NCI-H2227 treated with DMSO at 0.1 percent for 48 hours (cell line): ENCODE measurements around the gene NHSL1.
A peak's percentile ranks its signal among the peaks of the same experiment; 100 is the strongest.

Source experiments
- DNase-seq: peaks from one replicate; lab custom pipeline; 2025; lab: John Stamatoyannopoulos, UW

The NHSL1 gene

GRCh38 chr6:138499303-138500018, at the start of gene NHSL1:
TSS of gene NHSL1 (minus strand) at chr6:138499494. CDS start at chr6:138499290, 204 bp downstream.
- no peak for DNase-seq

DNA sequence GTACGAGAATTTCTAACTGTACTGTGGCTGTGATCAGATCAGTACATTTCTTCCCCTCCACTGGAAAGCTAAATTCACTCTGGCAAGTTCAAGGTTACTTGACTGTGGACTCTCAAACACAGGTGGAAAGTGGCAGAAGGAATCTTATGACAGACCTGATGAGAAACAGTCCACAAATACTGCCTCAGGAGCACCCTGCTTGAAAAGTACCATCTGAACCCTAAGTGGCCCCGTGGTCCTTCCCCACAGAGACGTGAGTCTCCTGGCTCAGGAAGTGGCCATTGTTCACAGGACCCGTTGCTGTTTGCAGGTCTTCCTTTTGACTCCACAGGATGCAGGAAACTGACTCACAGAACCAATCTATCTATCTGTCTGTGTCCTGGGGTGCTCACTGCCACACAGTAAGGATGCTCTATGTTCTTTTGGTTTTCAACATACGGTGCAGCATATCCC, 47.5 kb upstream of the NHSL1 start:
- DNase-seq, result no peak

DNA sequence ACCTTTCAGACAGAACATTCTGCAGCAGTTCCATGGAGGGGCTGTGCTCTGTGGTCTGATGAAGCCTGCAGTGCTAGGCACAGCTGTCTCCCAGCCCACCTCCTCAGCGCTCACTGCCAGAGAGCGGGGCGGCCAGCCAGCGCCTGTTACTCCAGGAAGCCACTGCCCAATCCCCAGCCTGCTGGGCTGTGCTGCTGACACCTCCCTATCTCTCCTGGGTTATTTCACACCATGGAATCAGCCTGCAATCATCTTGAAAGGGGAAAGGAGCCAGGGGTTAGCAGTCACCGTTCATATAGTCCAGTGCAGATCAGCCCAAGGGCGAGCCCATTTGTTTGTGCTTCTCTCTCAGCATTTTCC, 46.3 kb upstream of the NHSL1 start:
- DNase-seq, result peak; percentile 4

DNA sequence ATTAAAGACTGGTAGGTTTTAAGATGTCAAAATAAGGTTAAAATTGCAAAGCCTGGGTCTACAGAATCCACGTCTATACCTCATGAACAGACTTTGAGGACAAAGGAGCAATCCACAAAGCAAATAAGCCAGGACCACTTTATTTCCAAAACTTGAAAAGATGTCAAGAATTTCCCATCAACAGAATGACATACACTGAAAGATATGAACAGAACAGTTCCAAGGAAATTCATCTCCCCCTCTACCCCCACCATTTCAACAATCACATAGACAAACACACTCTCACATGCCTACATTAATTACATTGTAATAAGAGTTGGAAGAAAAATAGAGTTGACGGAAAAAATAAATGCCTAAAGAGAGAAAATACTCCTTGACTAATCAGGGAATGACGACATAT, 45.2 kb upstream of the NHSL1 start:
- no peak for DNase-seq

GRCh38 chr6:138543657-138544056, 44.4 kb upstream of the NHSL1 start:
- no peak for DNase-seq

GRCh38 chr6:138541823-138542481, 42.7 kb upstream of the NHSL1 start:
- no peak for DNase-seq

- DNase-seq, result no peak
Observed at GRCh38 chr6:138540468-138540867, 41.2 kb upstream of the NHSL1 start.

DNA sequence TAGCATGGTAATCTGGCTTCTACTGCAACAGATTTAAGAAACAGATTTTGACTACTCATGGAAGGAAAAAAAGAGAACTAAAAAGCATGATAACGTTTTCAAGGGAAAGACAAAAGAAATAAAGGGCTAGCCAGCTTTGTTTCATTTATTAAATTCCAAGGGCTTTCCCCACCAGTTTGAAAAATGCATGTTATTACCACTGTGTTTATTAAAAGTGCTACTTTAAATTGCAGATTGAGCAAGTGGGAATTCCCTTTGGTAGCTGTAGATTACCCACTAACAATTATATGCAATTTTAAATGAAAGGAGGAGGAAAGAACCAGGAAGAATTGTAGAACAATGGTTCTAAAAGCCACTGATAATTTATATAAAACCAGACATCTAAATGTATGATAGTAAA, 40.6 kb upstream of the NHSL1 start:
- DNase-seq, result no peak

DNA sequence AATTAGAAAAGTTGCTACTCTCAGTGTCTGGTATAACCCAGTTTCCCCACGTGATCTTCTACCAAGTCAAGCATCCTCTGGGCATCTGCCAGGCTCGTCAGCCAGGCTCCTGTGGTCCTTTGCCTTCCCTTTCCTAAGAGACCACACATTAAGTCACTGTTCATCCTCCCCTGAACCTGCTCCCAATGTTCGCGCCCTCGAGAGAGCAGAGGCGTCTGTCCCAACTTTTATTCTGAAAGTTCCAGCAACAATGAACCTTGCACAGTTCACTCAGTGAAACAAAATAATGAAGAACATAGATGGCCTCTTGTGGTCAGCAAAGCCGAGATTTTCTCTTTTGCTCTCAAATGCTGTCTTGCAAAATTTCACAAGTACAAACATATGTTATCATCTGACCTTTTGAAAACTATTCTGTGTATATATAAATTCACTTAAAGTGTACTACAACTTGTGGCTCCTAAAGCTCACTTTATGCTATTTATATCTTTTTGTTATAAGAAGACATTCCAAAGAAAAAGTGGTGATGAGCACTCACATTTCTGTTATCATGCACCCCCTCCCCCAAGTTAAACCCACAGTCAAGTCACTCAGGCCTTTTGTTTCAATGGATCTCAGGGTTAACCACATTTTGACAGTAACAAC, 39.2 kb upstream of the NHSL1 start:
- no peak for DNase-seq

- no peak for DNase-seq
Observed at GRCh38 chr6:138537106-138537505, 37.8 kb upstream of the NHSL1 start.

DNA sequence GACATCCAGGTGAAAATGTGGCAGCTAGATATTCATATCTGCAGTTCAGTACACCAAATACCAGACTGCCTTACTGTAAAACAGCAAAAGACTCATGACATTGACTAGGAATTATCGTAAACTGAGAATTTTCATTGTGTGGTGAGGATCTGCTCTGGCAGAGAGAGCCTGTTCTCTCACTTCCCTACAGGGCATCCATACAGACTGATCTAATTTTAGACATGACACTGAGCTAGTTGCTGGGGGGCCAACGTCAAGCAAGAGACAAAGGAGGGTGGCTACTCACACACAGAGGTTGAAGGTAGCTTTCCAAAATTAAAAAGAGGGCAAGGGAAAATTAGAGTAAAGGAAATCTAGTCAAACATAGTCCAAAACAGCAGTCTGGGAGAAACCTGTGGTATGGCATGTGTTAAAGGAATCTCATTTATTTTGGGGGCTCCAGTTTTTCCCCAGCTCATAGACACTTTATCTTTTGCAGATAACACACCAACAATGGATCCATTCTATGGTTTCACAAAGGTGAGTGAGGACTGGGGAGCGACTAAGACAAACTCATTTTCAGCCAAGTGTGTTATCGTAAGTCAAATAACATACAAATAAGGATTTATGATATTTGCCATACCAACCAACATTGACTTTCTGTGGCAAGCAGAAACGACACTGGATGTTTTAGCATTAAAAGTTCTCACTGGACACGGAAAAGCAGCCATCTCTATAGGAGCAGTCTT, 36.6 kb upstream of the NHSL1 start:
- DNase-seq, result no peak

- no peak for DNase-seq
Observed at GRCh38 chr6:138533667-138534066, 34.4 kb upstream of the NHSL1 start.

DNA sequence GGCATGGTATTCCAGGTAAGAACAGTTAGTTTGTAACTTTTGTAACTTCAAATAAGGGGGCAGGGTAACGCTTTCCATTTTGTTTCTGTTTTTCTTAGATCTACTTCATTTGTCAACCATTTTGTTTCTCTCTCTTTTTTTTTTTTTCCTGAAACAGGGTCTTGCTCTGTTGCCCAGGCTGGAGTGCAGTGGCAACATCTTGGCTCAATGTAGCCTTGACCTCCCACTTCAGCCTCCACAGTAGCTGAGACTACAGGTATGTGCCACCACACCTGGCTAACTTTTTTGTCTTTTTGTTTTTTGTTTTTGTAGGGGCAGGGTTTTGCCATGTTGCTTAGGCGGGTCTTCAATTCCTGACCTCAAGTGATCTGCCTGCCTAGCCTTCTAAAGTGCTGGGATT, 32.1 kb upstream of the NHSL1 start:
- no peak for DNase-seq

- no peak for DNase-seq
Observed at GRCh38 chr6:138529478-138529877, 30.2 kb upstream of the NHSL1 start.

DNA sequence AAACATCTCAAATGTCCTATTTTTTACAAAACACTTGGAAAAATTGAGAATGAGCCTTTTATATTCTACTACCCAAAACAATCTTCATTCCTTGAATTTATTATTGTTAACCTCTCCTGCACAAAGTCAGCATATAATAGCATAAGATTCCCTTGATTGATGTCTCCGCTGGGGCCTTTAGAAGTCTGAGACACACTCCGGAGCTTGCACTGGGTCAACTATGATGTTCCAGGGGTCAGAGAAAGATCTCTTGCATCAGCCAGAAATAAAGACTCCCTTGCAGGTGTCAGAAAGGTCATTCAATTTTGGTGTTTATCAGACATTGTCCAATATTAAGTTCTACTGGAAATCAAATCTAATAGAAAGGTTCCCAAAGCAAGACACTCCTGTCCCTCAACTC, 29.7 kb upstream of the NHSL1 start:
- no peak for DNase-seq

DNA sequence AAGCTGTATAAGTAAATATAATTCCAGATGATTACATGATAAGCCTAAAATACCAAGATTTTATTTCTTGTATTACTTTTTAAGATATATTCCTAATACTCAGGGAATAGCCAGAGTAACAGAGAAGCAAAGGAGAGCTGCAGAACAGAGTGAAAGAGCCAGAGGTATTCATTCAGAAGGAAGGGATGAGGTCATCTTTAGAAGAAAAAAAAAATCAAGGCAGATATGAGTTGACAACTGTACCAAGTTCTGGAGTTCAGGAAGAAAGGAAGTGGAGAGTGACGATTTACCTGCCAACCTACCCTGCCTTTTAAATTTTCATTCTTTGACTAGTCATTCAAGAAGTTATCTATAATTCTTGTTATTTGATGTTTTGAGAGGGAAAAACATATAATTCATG, 28.8 kb upstream of the NHSL1 start:
- no peak for DNase-seq

- DNase-seq, result no peak
Observed at GRCh38 chr6:138527411-138528088, 28.3 kb upstream of the NHSL1 start.

GRCh38 chr6:138526822-138527235, 27.5 kb upstream of the NHSL1 start:
- no peak for DNase-seq

GRCh38 chr6:138525355-138525754, 26.1 kb upstream of the NHSL1 start:
- DNase-seq, result no peak

DNA sequence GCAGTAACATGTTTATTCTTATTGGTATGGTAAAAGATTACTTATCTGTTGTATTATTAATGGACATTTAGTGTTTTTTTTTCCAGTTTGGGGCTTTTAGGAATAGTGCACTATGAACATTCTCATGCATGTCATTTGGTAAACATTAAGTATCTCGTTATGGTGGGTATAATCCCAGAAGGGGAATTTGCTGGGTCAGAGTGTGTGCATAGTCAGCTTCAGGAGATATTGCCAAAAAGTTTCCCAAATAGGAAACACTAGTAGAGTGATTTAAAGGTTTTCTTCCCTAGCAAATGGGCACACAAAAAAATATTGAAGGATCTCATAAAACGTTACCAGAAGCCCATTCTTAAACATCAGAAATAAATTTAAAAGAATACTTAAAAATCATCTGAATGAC, 25.2 kb upstream of the NHSL1 start:
- no peak for DNase-seq

- no peak for DNase-seq
Observed at GRCh38 chr6:138523347-138524210, 24.3 kb upstream of the NHSL1 start.
